GM23248 (cell line): ENCODE data around the gene CFAP69. TPM values are rescaled to one million over a fixed set of nuclear protein-coding genes. Genes with fewer than 3 reads are reported as not detected.
A peak's percentile ranks its signal among the peaks of the same experiment; 100 is the strongest.

Source experiments
- DNase-seq: peaks from one replicate; pipeline ENCODE4 v3.0.0-alpha.2; 2015
- H2AFZ ChIP-seq: fragments of 200-600 bp; sonication (generic); 2 replicates; pipeline ENCODE4 v1.6.1; 2016; ENCODE audit warnings: antibody characterized with exemption
- H3F3A ChIP-seq: fragments of 200-600 bp; sonication (generic); 2 replicates; pipeline ENCODE4 v1.6.1; 2016; ENCODE audit warnings: mild to moderate bottlenecking, antibody characterized with exemption, mixed run types; ENCODE audit not compliant: insufficient read depth
- H3K27ac ChIP-seq: fragments of 200-600 bp; sonication (generic); 2 replicates; pipeline ENCODE4 v1.5.1; 2016; ENCODE audit warnings: mild to moderate bottlenecking
- H3K27me3 ChIP-seq: fragments of 200-600 bp; sonication (generic); replicated peaks from 2 replicates; pipeline ENCODE4 v1.6.1; 2016; ENCODE audit warnings: mild to moderate bottlenecking; ENCODE audit not compliant: insufficient read depth
- H3K36me3 ChIP-seq: fragments of 200-600 bp; sonication (generic); 2 replicates; pipeline ENCODE4 v1.6.1; 2016; ENCODE audit warnings: low read depth, mild to moderate bottlenecking
- H3K4me1 ChIP-seq: fragments of 200-600 bp; sonication (generic); 2 replicates; pipeline ENCODE4 v1.6.1; 2016; ENCODE audit warnings: mild to moderate bottlenecking; ENCODE audit not compliant: insufficient read depth
- H3K4me2 ChIP-seq: fragments of 200-600 bp; sonication (generic); one replicate; pipeline ENCODE4 v1.6.1; 2016; ENCODE audit warnings: mild to moderate bottlenecking; ENCODE audit not compliant: unreplicated experiment
- H3K4me3 ChIP-seq: fragments of 200-600 bp; sonication (generic); 2 replicates; pipeline ENCODE4 v1.5.1; 2016; ENCODE audit warnings: mild to moderate bottlenecking
- H3K79me2 ChIP-seq: fragments of 200-600 bp; sonication (generic); 2 replicates; pipeline ENCODE4 v1.6.1; 2016; ENCODE audit warnings: mild to moderate bottlenecking; ENCODE audit not compliant: insufficient read depth
- H3K9ac ChIP-seq: fragments of 200-600 bp; sonication (generic); 2 replicates; pipeline ENCODE4 v1.6.1; 2016; ENCODE audit warnings: mild to moderate bottlenecking
- H3K9me2 ChIP-seq: fragments of 200-600 bp; sonication (generic); 2 replicates; pipeline ENCODE4 v1.6.1; 2016; ENCODE audit warnings: mixed run types, mild to moderate bottlenecking, moderate library complexity; ENCODE audit not compliant: insufficient read depth
- H3K9me3 ChIP-seq: fragments of 200-600 bp; sonication (generic); one replicate; pipeline ENCODE4 v1.6.1; 2017; ENCODE audit warnings: low read depth
- H4K20me1 ChIP-seq: fragments of 200-600 bp; sonication (generic); 2 replicates; pipeline ENCODE4 v1.6.0; 2016; ENCODE audit not compliant: insufficient read depth
- EZH2 ChIP-seq: fragments of 200-600 bp; sonication (generic); IDR thresholded peaks from 2 replicates; pipeline ENCODE4 v1.6.1; 2018; ENCODE audit warnings: antibody characterized with exemption, mild to moderate bottlenecking; ENCODE audit not compliant: insufficient read depth, poor library complexity, severe bottlenecking
- EZH2phosphoT487 ChIP-seq: fragments of 200-600 bp; sonication (generic); IDR thresholded peaks from 2 replicates; pipeline ENCODE4 v1.6.1; 2018; ENCODE audit warnings: antibody characterized with exemption, moderate library complexity, mild to moderate bottlenecking, low read depth; ENCODE audit not compliant: insufficient read depth
- WGBS, 2 experiments: methylation state at CpG; one replicate each; pipeline ENCODE4 v1.1.6; 2015 to 2017; ENCODE audit warnings: low lambda C conversion rate in 2 of 2, low coverage in 1 of 2; ENCODE audit errors: missing lambda C conversion rate in 2 of 2; 5-methylcytosine and 5-hydroxymethylcytosine counted together
- in situ Hi-C: fragments of 300-500 bp; cut with MboI; formaldehyde crosslinking; loops from 2 replicates; pipeline ENCODE4 v1.15.0; 2020
- polyA plus RNA-seq: library from polyadenylated mRNA; unstranded; fragments of >200 nt; fragmentation: Nextera tagmentation; extraction: Ambion mirVana; gene quantifications from 2 replicates; pipeline ENCODE4 v1.2.1, GENCODE V29; 2016
- total RNA-seq: library from RNA; depleted of rRNA; stranded (reverse); fragments of >200 nt; shearing (Covaris generic); gene quantifications from 2 replicates; pipeline ENCODE4 v1.2.3, GENCODE V29; 2014

Gene CFAP69
- total and polyA plus RNA-seq, 2 experiments from 2014 or later = 2.8 to 6.9 TPM

DNA sequence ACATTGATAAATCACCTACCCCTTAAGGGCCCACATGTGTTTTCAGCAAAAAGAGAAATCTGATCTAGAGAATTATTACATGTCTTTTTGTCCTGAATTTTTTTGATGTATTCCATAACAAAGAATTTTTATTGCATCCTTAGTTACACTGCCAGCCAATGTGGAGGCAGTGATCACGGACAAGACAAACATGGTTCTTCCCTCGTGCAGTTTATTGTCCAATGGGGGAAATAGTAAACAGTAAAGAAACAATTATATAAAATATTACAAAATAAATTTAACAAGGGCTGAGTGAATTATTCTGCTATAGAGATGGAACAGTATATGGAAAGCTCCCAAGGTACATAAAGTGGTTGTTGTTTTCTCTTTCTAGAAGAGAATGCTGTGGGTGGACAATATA is 31.5 kb upstream of the CFAP69 start:
- no peak for DNase-seq
- H3K27ac ChIP-seq = no peak overlapping the region
- H3K4me2 ChIP-seq = peak overlapping the region; percentile 92
- no peaks in the 10 kb centered on the region for H3K27me3 ChIP-seq
- no peaks in the 10 kb centered on the region for H3K9me2 ChIP-seq
- peaks cover 74% of the 10 kb centered on the region for H3K79me2 ChIP-seq
- no peaks in the 10 kb centered on the region for H3K36me3 ChIP-seq
- 20 to 32% methylated on average over 2 of the region's 2 CpGs for WGBS, 2 experiments
- no peaks in the 10 kb centered on the region for H3K9me3 ChIP-seq
- H3K9ac ChIP-seq = peak overlapping the region; percentile 87; the same call in 1 of the 2 replicates
- no peaks in the 10 kb centered on the region for H4K20me1 ChIP-seq
- peaks cover 45% of the 10 kb centered on the region for H3K4me1 ChIP-seq
- no peak for TF ChIP-seq EZH2phosphoT487
- no peak for TF ChIP-seq EZH2
- in situ Hi-C loops = no loop called here
- H3F3A ChIP-seq = peaks cover 30% of the 10 kb centered on the region
- H3K4me3 ChIP-seq = peak overlapping the region; percentile 85
- H2AFZ ChIP-seq = no peak overlapping the region

DNA sequence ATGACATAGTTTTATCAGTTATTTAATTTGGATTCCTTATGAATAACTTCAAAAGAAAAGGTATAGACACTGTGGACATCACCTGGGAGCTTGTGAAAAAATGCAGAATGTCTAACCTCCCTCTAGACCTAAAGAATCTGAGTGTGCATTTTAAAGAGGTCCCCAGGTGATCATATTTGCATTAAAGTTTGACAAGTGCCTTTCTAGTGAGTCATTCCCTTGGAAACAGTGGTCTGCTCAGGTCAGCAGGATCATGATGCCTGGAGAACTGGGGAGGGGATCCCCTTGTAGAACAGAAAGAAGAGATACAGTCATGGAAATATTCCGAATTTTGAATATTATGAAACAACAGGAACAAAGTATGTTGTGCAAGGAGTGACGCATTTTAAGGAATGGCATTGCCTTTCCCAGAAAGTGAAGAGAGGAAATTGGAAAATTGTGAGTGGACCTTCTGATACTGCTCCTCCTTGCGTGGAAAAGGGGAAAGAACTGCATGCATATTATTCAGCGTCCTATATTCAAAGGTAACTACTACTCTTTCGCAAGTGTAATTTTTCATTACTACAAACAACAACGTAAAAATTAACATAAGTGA is 28.8 kb upstream of the CFAP69 start:
- 39 to 47% methylated on average over 6 of the region's 6 CpGs for WGBS, 2 experiments
- H3K27ac ChIP-seq = peak overlapping the region; percentile 66
- peaks cover 23% of the 10 kb centered on the region for H3F3A ChIP-seq
- H3K9ac ChIP-seq = no peak overlapping the region
- peak; percentile 78 for DNase-seq
- no peak for TF ChIP-seq EZH2phosphoT487
- TF ChIP-seq EZH2 = no peak
- H3K79me2 ChIP-seq = peaks cover 91% of the 10 kb centered on the region
- H4K20me1 ChIP-seq = no peaks in the 10 kb centered on the region
- no peaks in the 10 kb centered on the region for H3K36me3 ChIP-seq
- H3K4me2 ChIP-seq = peak overlapping the region; percentile 54
- no peak overlapping the region for H2AFZ ChIP-seq
- no peaks in the 10 kb centered on the region for H3K27me3 ChIP-seq
- H3K4me3 ChIP-seq = 0 out of 2 replicates have a peak overlapping the region, but pooled peaks have one; percentile 18
- no peaks in the 10 kb centered on the region for H3K9me2 ChIP-seq
- in situ Hi-C loops = no loop called here
- peaks cover 27% of the 10 kb centered on the region for H3K4me1 ChIP-seq
- H3K9me3 ChIP-seq = no peaks in the 10 kb centered on the region

DNA sequence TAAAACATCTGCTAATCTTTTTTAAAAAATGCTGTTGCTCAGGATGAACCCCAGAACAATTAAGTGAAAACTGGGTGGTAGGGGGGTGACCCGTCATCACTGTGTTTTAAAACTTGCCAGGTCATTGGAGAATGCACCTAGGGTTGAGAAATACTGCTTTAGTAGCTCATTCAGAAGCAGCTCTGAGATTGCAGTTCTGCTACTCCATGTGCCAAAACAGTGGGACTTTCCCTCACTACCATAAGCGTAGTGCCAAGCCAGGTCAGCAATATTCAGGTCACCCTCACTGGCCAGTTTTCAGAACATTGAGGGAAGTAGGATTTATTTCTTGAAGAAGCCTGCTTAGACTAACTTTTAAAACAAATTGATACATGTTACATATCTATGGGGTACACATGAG is 28.2 kb upstream of the CFAP69 start:
- WGBS, 2 experiments = 90 to 100% methylated on average over 2 of the region's 2 CpGs
- H3F3A ChIP-seq = peaks cover 27% of the 10 kb centered on the region
- H2AFZ ChIP-seq = no peak overlapping the region
- TF ChIP-seq EZH2 (no peak), EZH2phosphoT487 (no peak)
- in situ Hi-C loops = no loop called here
- peaks cover 28% of the 10 kb centered on the region for H3K4me1 ChIP-seq
- H3K27me3 ChIP-seq = no peaks in the 10 kb centered on the region
- no peaks in the 10 kb centered on the region for H4K20me1 ChIP-seq
- DNase-seq = peak; percentile 37
- peak overlapping the region; percentile 54 for H3K4me2 ChIP-seq
- no peaks in the 10 kb centered on the region for H3K36me3 ChIP-seq
- no peak overlapping the region for H3K4me3 ChIP-seq
- H3K9me2 ChIP-seq = no peaks in the 10 kb centered on the region
- H3K27ac ChIP-seq = peak overlapping the region; percentile 66
- peaks cover 96% of the 10 kb centered on the region for H3K79me2 ChIP-seq
- H3K9ac ChIP-seq = no peak overlapping the region
- H3K9me3 ChIP-seq = no peaks in the 10 kb centered on the region

DNA sequence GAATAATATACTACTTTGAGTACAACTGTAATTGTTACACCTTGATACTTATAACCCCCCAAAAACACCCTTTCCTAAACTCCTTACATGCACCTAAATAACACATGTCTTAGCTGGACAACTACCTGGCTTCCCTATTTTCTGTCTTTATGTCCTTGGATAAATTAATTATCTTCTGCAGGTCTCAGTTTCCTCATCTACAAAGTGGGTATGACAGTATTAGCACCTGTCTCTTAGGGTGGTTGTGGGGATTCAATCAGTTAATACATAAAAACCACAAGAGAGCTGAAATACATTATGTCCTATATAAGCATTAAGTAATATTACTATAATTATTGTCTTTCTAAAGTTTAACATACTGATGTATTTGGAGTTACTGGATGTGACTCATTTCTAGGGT is 22.6 kb upstream of the CFAP69 start:
- H3F3A ChIP-seq = peaks cover 31% of the 10 kb centered on the region
- TF ChIP-seq EZH2 (no peak), EZH2phosphoT487 (no peak)
- H3K4me3 ChIP-seq = no peak overlapping the region
- in situ Hi-C loops = no loop called here
- H3K9me3 ChIP-seq = no peaks in the 10 kb centered on the region
- H4K20me1 ChIP-seq = no peaks in the 10 kb centered on the region
- DNase-seq = no peak
- H3K4me1 ChIP-seq = peaks cover 24% of the 10 kb centered on the region
- H3K4me2 ChIP-seq = peak overlapping the region; percentile 60
- no peak overlapping the region for H3K9ac ChIP-seq
- no peaks in the 10 kb centered on the region for H3K9me2 ChIP-seq
- H3K79me2 ChIP-seq = peaks cover 71% of the 10 kb centered on the region
- no peak overlapping the region for H2AFZ ChIP-seq
- peak overlapping the region; percentile 86 for H3K27ac ChIP-seq
- peaks cover 10% of the 10 kb centered on the region for H3K36me3 ChIP-seq
- H3K27me3 ChIP-seq = no peaks in the 10 kb centered on the region
